ENCODE data around the gene PPP3CA. TPM values are rescaled to one million over a fixed set of nuclear protein-coding genes. Genes with fewer than 3 reads are reported as not detected.

The PPP3CA gene
- total RNA-seq, 1 experiment from 2014 or later: 33.8 TPM

- H3K4me3 ChIP-seq (ENCODE audit: low read depth, low read length): no peak overlapping the region
- H3K27me3 Mint-ChIP-seq (ENCODE audit: insufficient read depth, unreplicated experiment): no peaks in the 10 kb centered on the region
- CTCF ChIA-PET: no interaction called here
- POLR2A ChIA-PET: no interaction called here
- no TSS peak for BruUV-seq (replicated peaks)
- 0 out of 2 replicates have a peak, but pooled peaks cover 4% of the 10 kb centered on the region for H3K4me1 ChIP-seq
- H3K4me3 Mint-ChIP-seq (ENCODE audit: unreplicated experiment): no peak overlapping the region
- no peaks in the 10 kb centered on the region for H3K36me3 ChIP-seq (ENCODE audit: control insufficient read depth, insufficient read depth, low read length)
- H3K27ac Mint-ChIP-seq (ENCODE audit: unreplicated experiment): no peak overlapping the region
- no peak for TF ChIP-seq CTCF (IDR thresholded peaks at IDR 0.05; ENCODE audit: insufficient read depth in 1 of 2, low read depth in 1 of 2, low read length in 1 of 2, severe bottlenecking in 1 of 2, unreplicated experiment in 1 of 2)
- H3K27me3 ChIP-seq (replicated peaks; ENCODE audit: control insufficient read depth, insufficient read depth, low read length): no peaks in the 10 kb centered on the region
- peaks cover 10% of the 10 kb centered on the region for H3K9me3 Mint-ChIP-seq (ENCODE audit: unreplicated experiment)
- no peak for DNase-seq
- peaks cover 13% of the 10 kb centered on the region for H3K4me1 Mint-ChIP-seq (ENCODE audit: low read depth, unreplicated experiment)
- intact Hi-C loops (cut with micrococcal nuclease; ENCODE audit: unreplicated experiment): no loop called here
- no peaks in the 10 kb centered on the region for H3K9me3 ChIP-seq
- no peaks in the 10 kb centered on the region for H3K36me3 Mint-ChIP-seq (ENCODE audit: insufficient read depth, unreplicated experiment)
These were observed 84.6 kb downstream of the PPP3CA start for GRCh38 chr4:101262683-101263082.

- no TSS peak for BruUV-seq (replicated peaks)
These were observed 87.5 kb downstream of the PPP3CA start for GRCh38 chr4:101259876-101260275.

GRCh38 chr4:101258883-101259282 lies 88.4 kb downstream of the PPP3CA start:
- DNase-seq: no peak
- no peaks in the 10 kb centered on the region for H3K36me3 ChIP-seq (ENCODE audit: control insufficient read depth, insufficient read depth, low read length)
- H3K4me3 ChIP-seq (ENCODE audit: low read depth, low read length): no peak overlapping the region
- no peaks in the 10 kb centered on the region for H3K9me3 ChIP-seq
- TF ChIP-seq CTCF (IDR thresholded peaks at IDR 0.05; ENCODE audit: insufficient read depth in 1 of 2, low read depth in 1 of 2, low read length in 1 of 2, severe bottlenecking in 1 of 2, unreplicated experiment in 1 of 2): no peak
- CTCF ChIA-PET: no interaction called here
- peaks cover 5% of the 10 kb centered on the region for H3K4me1 ChIP-seq
- intact Hi-C loops (cut with micrococcal nuclease; ENCODE audit: unreplicated experiment): no loop called here
- POLR2A ChIA-PET: no interaction called here
- peaks cover 10% of the 10 kb centered on the region for H3K9me3 Mint-ChIP-seq (ENCODE audit: unreplicated experiment)
- H3K27me3 ChIP-seq (replicated peaks; ENCODE audit: control insufficient read depth, insufficient read depth, low read length): no peaks in the 10 kb centered on the region
- no TSS peak for BruUV-seq (replicated peaks)
- H3K4me3 Mint-ChIP-seq (ENCODE audit: unreplicated experiment): no peak overlapping the region
- no peaks in the 10 kb centered on the region for H3K27me3 Mint-ChIP-seq (ENCODE audit: insufficient read depth, unreplicated experiment)
- no peaks in the 10 kb centered on the region for H3K4me1 Mint-ChIP-seq (ENCODE audit: low read depth, unreplicated experiment)
- no peaks in the 10 kb centered on the region for H3K36me3 Mint-ChIP-seq (ENCODE audit: insufficient read depth, unreplicated experiment)
- H3K27ac Mint-ChIP-seq (ENCODE audit: unreplicated experiment): no peak overlapping the region

More at GRCh38 chr4:101259876-101260275, 87.5 kb downstream of the PPP3CA start:
- Mint-ChIP-seq H3K4me3 (ENCODE audit: unreplicated experiment) (no peak overlapping the region), H3K27ac (ENCODE audit: unreplicated experiment) (no peak overlapping the region), H3K27me3 (ENCODE audit: insufficient read depth, unreplicated experiment) (no peaks in the 10 kb centered on the region), H3K4me1 (ENCODE audit: low read depth, unreplicated experiment) (peaks cover 6% of the 10 kb centered on the region), H3K36me3 (ENCODE audit: insufficient read depth, unreplicated experiment) (no peaks in the 10 kb centered on the region), H3K9me3 (ENCODE audit: unreplicated experiment) (peaks cover 10% of the 10 kb centered on the region)
- POLR2A ChIA-PET: no interaction called here
- H3K4me3 ChIP-seq (ENCODE audit: low read depth, low read length): no peak overlapping the region
- H3K9me3 ChIP-seq: no peaks in the 10 kb centered on the region
- peaks cover 9% of the 10 kb centered on the region for H3K4me1 ChIP-seq
- H3K27me3 ChIP-seq (replicated peaks; ENCODE audit: control insufficient read depth, insufficient read depth, low read length): no peaks in the 10 kb centered on the region
- DNase-seq: no peak
- CTCF ChIA-PET: no interaction called here
- no peaks in the 10 kb centered on the region for H3K36me3 ChIP-seq (ENCODE audit: control insufficient read depth, insufficient read depth, low read length)
- intact Hi-C loops (cut with micrococcal nuclease; ENCODE audit: unreplicated experiment): no loop called here
- TF ChIP-seq CTCF (IDR thresholded peaks at IDR 0.05; ENCODE audit: insufficient read depth in 1 of 2, low read depth in 1 of 2, low read length in 1 of 2, severe bottlenecking in 1 of 2, unreplicated experiment in 1 of 2): no peak
